Hematopoietic multipotent progenitor cell treated with erythropoietin and hydrocortisone succinate and interleukin-3 and kit ligand, for 4 days (in vitro differentiated cells): ENCODE results near the gene CCDC183.
A peak's percentile ranks its signal among the peaks of the same experiment; 100 is the strongest.
"Not testable (repeated sequence)": the region's sequence is repeated elsewhere in the genome, so short reads cannot be mapped to it uniquely, and the experiment has no call there.

Experiments used
- DNase-seq: peaks from one replicate; pipeline ENCODE4 v3.0.0-alpha.2; 2015

CCDC183 gene

DNA sequence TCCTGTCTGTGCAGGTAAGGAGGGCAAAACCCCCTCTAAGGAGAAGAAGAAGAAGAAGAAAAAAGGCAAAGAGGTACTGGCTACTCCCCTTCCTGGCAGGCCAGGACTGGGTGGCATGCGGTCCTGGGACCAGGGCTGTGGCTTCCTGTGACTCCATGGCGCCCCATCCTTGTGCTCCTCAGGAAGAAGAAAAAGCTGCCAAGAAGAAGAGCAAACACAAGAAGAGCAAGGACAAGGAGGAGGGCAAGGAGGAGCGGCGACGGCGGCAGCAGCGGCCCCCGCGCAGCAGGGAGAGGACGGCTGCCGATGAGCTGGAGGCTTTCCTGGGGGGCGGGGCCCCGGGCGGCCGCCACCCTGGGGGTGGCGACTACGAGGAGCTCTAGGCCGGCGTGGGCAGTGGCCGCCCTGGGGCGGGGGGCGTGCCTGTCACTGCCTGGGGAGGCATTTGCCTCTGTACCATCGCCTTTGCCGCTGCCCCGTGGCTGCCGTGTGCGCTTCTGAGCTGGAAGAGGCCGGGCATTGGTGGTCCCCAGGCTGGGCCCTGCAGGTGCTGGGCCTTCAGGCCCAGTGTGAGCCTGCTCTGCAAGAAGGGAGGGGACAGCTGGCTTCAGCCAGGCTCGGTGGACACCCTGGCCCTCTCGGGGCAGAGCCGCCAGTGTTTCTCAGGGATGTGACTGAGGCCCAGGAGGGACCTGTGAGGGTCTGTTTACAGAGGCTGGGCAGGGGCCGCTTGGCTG lies 44.2 kb downstream of the CCDC183 start:
- peak; percentile 20 for DNase-seq

DNA sequence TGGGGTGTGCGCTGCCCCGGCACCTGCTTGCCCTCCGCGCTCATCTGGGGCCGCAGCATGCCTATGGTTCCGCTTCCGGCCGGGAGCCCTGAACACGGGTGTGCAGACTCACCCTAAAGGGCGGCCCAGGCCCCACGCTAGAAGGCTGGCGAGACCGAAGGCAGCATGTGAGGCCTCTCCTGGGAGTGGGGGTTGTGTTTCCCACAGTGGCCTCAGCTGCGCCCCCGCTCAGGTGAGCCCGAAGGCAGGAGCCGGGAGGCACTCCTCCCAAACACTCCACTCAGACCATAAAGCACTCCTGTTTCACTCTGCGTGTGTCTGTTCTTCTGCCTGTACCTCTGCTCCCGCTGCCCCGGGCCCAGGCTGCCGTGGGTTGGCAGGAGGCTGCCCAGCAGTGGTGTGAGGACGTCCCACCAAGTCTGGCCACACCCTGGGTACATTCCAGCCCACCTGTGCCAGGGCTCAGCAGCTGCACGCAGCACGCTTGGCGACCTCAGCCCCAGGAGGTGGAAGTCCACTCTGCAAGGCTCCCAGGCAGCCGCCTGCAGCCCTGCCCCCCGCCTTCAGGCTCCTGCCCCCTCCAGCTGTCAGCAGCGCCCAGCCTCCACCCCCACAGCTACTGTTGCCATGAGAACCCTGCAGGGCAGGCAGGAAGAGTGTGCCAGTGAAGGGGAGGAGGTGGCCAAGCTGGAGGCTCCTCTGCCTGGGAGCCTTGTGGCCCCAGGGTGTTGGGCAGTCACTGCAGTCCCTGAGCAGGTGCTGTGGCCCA lies 44.9 kb downstream of the CCDC183 start:
- peak; percentile 71 for DNase-seq

DNA sequence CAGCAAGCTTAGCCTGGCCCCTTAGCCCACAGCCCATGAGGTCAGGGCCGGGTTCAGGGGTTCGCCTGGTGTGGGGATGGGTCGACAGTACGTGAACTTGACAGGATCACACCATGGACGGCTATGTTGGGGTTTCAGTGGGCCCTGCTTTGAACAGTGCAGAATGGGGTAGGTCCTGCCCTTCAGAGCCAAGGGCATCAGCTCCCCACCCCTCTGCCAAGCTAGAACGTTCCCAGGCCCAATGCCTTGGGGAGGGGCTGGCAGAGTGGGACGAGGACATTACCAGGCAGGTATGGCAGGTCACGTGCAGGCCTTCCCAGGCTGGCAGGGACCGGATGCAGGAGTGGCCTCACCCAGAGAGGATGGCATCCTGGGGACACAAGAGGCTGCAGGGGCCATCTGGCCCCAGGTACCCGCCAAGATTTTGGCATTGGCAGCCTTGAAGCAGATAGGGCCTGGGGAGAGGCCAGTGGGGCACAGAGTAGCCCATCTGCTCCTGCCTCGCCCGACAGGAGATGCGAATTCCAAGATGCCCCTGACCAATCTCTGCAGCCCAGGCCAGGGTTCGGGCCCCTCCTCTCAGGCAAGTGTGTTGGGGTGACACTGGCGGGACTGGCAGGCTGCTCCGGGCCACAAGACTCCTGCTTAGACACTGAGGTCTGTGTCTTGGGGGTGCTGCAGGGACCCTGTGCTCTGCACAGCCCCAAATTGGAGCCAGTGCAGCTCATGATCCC lies 45.7 kb downstream of the CCDC183 start:
- DNase-seq, result not testable (repeated sequence)

DNA sequence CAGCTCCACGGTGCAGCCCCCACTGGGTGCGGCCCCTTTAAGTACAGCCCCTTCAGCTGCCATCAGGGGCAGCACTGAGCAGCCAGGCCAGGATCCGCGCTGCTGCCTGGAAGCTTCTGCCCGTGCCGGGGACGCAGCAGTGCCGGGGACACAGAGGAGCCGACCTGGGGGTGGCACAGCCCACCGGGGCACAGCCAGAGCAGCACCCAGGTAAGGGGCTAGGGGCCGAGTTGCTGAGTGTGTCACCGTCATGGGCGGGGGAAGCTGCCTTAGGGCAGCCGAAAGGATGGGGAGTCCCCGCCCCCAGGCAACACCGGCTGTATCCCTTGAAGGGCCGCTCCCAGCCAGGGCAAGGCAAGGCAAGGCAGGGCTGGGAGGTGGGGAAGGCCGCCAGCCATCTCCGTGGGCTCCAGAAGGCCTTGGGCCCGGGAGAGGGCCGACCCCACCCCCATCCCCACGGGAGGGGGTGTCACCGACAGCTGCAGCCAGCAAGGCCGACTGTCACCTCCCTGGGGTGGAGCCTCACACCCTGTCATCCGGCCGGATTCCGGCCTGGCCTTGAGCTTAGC lies 46.3 kb downstream of the CCDC183 start, which contains the start of gene AJM1:
TSS of gene AJM1 (plus strand) at position 99 of the 569 bp plus-strand sequence. CDS start 1,937 bp downstream, outside the sequence.
- DNase-seq, result peak; percentile 92

DNA sequence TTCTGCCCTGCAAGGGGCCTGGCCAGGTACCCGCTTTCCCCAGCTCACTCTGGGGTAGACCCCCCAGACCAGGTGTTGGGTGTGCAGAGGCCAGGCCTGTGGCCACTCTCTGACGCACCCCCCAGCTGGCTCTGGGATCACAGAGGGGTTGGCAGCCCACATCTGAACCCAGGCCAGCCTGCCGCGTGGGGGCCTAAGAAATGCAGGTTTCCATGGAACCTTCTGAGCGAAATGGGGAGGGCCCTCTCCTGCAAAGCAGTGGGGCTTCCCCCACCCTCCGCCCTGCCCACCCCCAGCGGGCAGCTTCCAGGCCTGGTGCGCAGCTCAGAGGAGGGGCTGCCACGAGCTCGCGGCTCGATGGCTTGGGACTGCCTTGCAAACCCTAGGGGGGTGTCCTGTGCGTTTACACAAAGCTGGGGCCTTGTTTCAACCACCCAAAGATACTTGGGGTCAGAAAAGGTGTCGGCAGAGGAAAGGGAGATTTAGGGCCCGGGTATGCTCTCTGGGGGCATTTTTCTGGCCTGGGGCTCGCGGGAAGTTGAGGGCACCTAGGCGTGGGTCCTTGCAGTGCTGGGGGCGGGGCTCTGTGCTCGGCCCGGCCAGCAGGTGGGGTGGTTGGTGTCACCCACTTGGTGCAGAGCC lies 47.1 kb downstream of the CCDC183 start:
- DNase-seq, result not testable (repeated sequence)

DNA sequence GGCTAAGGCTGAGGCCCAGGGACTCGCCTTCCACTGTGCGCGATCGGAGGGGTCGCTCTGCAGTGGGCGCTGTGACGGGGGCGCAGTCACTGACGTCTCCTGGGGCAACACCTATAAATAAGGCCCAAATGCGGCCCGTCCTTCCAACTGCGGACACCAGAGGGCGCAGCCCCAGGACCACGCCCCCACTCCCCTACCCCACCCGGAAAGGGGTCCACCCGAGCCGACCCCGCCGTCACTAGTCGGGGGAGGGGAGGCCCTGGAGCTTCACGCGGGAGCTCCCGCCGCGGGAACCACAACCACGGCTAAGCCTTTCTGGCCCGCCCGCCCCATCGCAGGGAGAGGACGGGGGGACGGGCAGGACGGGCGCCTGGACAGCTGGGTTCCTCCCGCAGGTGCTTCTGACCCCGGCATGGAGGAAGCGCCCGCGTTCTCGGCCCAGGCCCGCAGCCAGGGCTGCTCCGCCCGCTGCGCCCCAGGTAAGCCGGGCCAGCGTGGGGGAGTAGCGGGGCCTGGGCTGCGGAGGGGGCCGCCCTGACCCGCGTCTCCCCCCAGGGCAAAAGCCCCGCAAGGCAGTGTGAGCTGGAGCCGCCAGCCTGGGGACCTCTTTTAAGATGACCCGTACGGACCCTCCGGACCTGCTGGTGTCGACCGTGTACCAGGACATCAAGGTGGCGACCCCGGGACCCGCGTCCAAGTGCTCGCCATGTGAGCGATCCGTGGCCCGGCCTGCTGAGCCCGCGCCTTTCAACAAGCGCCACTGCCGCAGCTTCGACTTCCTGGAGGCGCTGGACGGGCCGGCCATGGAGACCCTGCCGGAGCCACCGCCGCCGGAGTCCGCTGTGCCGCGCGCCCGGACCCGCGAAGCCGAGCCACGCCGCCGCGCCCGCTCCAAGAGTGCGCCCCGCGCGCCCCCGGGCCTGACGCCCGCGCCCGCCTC lies 47.9 kb downstream of the CCDC183 start:
- DNase-seq, result peak; percentile 57

DNA sequence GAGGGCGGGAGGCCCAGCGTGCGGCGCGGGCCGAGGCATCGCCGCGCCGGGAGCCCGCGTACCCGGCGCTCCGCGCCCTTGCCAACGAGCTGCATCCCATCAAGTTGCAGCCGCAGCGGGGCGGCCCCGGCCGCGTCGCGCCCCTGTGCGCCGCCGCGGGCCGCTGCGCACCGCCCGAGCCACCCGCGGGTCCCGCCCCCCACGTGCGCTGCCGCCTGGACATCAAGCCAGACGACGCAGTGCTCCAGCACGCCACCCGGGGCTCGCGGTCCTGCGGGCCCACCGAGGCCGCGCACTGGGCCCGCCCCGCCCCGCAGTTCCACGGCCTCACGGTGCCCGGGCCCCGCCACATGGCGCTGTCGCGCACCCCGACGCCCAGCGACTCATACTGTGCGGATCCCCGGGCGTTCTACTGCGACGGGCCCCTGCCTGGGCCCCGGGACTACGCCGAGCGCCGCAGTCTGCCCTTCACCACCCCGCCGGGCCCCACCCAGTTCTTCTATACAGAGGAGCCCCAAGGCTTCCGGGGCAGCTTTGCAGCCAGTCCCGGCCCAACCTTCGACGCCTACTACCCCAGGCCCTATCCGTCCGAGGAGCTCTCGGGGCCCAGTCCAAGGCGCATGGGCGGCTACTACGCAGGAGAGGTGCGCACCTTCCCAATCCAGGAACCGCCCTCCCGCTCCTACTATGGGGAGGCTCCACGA lies 48.8 kb downstream of the CCDC183 start:
- peak; percentile 36 for DNase-seq

DNA sequence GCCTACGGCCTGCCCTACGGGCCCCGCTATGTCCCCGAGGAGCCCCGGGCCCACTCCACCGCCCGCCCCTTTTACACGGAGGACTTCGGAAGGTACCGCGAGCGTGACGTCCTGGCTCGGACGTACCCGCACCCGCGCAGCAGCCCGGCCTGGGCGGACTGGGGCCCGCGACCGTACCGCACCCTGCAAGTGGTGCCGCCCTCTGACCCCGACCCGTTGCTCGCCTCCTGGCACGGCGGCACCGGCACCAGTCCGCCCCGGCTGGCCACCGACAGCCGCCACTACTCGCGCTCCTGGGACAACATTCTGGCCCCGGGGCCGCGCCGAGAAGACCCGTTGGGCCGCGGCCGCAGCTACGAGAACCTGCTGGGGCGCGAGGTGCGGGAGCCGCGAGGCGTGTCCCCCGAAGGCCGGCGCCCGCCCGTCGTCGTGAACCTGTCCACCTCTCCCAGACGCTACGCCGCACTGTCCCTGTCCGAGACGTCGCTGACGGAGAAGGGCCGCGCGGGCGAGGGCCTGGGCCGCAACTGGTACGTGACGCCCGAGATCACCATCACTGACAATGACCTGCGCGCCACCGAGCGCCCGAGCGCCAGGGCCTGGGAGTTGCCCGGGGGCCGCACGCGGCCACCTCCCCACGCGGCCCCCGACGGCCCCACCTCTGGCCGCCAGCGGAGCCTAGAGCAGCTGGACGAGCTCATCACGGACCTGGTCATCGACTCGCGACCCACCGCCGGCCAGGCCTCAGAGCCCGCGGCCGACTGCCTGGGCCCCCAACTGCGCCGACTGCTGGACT lies 49.5 kb downstream of the CCDC183 start:
- no peak for DNase-seq

DNA sequence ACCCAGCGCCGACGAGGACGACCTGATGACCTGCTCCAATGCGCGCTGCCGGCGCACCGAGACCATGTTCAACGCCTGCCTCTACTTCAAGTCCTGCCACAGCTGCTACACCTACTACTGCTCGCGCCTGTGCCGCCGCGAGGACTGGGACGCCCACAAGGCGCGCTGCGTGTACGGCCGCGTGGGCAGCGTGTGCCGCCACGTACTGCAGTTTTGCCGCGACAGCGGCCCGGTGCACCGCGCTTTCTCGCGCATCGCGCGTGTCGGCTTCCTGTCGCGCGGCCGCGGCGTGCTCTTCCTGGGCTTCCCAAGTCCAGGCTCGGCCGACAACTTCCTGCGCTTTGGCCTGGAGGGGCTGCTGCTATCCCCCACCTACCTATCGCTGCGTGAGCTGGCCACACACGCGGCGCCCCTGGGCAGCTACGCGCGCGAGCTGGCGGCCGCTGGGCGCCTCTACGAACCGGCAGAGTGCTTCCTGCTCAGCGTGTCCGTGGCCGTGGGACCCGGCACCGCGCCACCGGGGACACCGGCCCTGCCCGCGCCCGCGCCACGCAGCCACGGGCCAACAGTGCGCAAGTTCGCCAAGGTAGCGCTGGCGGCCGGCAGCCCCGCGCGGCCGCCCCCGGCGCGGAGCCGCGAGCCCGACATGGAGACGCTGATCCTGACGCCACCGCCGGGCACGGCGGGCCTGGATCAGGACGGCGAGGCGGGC lies 50.4 kb downstream of the CCDC183 start:
- DNase-seq, result peak; percentile 30

DNA sequence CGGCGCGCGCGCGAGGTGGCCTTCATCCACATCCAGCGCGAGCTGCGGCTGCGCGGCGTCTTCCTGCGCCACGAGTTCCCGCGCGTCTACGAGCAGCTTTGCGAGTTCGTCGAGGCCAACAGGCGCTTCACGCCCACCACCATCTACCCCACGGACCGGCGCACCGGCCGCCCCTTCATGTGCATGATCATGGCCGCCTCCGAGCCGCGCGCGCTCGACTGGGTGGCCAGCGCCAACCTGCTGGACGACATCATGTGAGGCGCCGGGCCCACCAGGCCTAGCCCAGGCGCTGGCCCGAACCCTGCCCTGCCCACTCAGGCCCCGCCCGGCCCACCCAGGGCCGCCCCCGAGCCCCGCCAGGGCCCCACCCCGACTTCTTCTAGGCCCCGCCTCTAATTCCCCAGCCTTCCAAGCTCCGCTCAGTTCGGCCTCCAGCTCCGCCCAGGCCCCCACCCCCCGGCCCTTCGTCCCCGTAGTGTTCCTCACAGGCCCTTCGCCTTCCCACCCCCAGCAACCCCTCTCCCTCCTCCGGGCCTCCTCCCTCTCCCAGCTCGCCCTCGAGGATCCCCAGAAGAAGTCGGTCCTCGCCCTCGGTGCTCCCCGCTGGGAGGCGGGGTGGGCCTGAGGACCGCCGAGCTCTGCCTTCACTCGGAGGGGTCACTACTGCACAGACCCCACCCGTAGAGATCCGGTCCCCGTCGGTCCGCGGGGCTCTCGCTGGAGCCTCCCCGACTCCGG lies 51.1 kb downstream of the CCDC183 start:
- DNase-seq, result peak; percentile 71

DNA sequence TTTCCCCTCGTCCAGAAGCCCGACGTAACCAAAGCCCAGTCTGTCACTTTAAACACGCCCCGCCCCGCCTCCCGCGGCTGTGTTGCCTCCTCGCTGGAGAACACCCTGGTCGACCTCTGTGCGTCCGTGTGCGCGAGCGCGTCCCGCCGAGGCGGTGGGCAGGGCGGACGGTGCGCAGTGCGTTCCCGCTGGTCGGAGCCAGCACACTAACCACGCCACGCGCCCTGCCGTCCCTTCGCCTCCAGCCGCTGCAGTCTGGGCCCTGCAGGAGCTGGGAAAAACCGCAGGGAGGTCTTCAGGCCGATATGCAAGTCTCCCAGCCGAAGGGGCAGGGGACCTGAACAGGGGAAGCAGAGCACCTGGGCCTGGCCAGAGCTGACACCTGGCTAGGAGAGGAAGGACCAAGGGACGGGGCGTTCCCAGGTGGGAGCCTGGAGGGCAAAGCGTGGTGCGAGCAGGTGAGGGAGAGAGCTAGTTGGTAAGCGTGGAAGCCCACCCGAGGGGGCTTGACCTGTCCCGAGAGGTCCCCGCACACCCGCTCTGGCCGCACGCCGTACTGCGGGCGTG lies 51.8 kb downstream of the CCDC183 start:
- peak; percentile 91 for DNase-seq

DNA sequence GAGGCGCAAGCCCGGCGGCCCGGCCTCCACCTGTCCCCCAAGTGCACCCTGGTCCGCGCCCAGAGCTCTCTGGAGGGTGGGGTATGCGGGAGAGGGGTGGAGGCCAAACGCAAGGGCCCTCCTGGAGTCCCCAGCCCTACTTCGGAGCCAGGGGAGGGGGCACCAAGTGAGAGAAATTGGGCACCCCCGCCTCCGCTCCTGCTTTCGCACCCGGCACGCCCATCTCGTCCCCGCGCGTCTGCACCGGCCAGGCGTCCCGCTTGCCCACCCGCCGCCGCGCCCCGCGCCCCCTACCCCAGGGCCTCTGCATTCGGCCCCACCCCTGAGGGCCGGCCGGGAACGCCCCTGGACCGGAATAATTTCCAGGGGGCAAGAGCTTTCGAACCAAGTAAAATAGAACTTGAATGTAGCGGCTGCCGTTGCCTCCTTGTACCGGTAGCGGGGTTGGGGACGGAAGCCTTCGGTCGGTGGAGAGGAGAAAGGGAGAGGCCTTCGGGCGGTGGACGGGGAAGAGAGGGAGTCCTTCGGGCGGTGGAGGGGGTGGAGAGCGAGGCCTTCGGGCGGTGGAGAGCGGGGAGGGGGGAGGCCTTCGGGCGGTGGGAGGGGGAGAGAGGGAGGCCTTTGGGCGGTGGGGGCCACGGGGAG lies 52.4 kb downstream of the CCDC183 start:
- DNase-seq, result peak; percentile 74

DNA sequence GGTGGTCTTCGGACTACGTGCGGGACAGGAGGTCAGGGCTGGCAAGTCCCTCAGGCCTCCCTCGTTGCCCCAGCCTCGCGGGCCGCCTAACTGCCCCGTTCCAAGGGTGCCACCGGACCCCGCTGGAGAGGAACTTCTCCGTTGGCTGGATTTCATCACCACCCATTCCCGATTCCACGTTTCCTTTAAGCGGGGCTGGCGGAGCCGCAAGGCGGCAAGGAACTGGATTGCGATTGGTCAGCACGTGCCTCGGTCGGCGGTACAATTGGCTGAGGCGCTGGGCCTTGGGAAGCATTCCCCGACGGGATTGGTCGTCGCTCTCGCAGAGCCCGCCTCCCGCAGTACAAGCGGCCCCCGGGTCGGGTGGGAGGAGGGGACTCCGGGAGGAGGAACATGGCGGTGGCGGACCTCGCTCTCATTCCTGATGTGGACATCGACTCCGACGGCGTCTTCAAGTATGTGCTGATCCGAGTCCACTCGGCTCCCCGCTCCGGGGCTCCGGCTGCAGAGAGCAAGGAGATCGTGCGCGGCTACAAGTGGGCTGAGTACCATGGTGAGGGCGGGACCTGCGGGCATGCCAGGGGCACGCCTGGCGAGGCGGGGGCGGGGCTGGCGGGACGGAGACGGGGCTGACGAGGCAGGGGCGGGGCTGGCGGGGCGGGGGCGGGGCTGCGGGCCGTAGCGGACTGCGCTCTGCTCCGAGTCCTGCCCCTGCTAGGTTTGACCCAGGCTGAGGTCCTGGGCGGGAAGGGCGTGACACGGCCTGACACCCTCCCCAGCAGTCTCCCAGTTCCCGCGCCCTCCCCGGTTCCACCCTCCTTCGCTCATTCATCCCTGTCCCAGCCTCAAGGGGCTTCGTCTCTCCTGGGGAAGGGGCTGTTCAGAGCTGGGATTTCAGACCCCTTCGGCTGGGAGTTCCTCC lies 53.2 kb downstream of the CCDC183 start, which contains the start of gene PHPT1:
TSS of gene PHPT1 (plus strand) at position 372 of the 922 bp plus-strand sequence. CDS start at position 394, 22 bp downstream.
- peak; percentile 100 for DNase-seq

DNA sequence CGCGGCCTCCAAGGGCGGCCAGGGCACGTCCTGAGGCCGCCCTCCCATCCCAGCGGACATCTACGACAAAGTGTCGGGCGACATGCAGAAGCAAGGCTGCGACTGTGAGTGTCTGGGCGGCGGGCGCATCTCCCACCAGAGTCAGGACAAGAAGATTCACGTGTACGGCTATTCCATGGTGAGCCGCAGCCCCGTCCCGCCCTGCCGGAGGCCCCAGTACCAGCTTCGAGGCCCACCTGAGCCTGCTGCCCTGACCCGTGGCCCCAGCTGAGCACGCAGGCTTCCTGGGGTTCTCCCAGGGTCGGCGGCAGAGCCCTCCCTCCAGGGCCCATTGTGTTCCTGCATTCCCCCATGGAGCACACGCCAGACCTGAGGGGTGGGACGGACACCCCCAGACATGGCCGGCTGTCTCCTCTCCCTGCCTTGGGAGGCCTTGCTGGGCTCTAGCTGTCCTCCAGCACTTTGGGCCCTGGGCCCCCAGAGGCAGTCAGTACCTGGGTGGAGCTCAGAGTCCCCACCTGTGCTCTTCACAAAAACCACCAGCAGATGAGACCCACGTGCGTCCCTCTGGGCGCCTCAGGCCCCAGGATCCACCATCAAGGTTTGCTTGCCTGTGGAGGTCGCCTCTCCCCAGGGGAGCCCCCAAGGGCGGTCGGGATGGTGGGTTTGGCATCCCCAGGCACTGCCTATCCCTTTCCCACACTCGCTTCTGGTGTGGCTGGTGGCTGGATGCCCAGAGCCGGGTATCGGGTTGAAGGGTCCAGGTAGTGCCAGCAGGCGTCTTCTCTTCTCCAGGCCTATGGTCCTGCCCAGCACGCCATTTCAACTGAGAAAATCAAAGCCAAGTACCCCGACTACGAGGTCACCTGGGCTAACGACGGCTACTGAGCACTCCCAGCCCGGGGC lies 54.1 kb downstream of the CCDC183 start:
- no peak for DNase-seq
